Measurements from ENCODE around the gene CDK14.

DNA sequence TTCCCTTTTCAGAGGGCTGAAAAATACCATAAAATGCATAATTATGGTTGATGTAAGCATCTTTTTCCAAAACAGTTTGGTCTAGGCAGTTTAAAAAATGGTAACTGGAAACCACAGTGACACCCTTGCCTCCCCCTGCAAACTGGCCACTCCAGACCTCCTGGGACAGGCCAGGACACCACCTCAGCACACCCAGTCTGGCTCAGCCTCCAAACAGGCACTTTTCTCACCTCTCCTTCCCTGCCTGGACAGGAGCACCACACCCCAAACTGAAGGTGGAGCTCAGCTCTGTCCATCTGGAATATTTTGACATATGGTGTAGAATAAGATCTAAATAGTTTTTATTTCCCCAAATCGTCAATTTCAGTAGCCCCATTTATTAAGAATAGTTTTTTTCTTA lies 78.5 kb downstream of the CDK14 start:
- TF ChIP-seq, protein P1, sequence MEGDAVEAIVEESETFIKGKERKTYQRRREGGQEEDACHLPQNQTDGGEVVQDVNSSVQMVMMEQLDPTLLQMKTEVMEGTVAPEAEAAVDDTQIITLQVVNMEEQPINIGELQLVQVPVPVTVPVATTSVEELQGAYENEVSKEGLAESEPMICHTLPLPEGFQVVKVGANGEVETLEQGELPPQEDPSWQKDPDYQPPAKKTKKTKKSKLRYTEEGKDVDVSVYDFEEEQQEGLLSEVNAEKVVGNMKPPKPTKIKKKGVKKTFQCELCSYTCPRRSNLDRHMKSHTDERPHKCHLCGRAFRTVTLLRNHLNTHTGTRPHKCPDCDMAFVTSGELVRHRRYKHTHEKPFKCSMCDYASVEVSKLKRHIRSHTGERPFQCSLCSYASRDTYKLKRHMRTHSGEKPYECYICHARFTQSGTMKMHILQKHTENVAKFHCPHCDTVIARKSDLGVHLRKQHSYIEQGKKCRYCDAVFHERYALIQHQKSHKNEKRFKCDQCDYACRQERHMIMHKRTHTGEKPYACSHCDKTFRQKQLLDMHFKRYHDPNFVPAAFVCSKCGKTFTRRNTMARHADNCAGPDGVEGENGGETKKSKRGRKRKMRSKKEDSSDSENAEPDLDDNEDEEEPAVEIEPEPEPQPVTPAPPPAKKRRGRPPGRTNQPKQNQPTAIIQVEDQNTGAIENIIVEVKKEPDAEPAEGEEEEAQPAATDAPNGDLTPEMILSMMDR (IDR thresholded peaks at IDR 0.05; ENCODE audit: low read depth, low read length): no peak
- no peak for TF ChIP-seq EZH2phosphoT487 (IDR thresholded peaks at IDR 0.05; ENCODE audit: low read depth)

Measured in OCI-LY3 (cell line).